GM13976 (cell line): ENCODE results near the gene FRY.

ENCODE experiments used
- DNase-seq: peaks from one replicate; pipeline ENCODE4 v3.0.0; 2012; ENCODE audit warnings: low spot score
- in situ Hi-C: fragments of 300-500 bp; cut with MboI; formaldehyde crosslinking; loops from one replicate; pipeline ENCODE4 v1.12.0; 2022; ENCODE audit warnings: low sequenced_read_pairs, mixed read lengths, inconsistent platforms; ENCODE audit not compliant: unreplicated experiment
- TF ChIP-seq, protein P1 (sequence below): IDR thresholded peaks from 2 replicates; pipeline ENCODE4 v1.5.1; 2012; ENCODE audit warnings: borderline replicate concordance, mild to moderate bottlenecking; ENCODE audit not compliant: insufficient read depth; ENCODE audit errors: extremely low read depth, missing control alignments, control extremely low read depth

The FRY gene

DNA sequence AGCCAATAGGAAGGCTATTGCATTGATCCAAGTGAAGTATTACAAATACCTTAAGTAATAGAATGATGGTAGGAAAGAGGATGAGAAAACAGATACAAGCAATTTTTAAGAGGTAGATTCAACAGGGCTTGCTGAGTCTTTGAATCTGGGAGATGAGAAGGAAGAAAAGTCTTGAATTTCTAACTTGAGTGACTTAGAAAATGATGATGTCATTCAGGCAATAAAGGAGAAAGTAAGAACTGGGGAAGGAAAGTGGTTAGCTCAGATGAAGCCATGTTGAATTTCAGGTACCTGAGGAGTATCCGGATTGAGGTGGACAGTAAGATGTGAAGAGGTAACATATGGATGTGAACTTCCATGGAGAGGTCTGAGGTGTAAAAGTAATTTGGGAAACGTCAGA is 15.5 kb upstream of the FRY start:
- TF ChIP-seq, protein P1, sequence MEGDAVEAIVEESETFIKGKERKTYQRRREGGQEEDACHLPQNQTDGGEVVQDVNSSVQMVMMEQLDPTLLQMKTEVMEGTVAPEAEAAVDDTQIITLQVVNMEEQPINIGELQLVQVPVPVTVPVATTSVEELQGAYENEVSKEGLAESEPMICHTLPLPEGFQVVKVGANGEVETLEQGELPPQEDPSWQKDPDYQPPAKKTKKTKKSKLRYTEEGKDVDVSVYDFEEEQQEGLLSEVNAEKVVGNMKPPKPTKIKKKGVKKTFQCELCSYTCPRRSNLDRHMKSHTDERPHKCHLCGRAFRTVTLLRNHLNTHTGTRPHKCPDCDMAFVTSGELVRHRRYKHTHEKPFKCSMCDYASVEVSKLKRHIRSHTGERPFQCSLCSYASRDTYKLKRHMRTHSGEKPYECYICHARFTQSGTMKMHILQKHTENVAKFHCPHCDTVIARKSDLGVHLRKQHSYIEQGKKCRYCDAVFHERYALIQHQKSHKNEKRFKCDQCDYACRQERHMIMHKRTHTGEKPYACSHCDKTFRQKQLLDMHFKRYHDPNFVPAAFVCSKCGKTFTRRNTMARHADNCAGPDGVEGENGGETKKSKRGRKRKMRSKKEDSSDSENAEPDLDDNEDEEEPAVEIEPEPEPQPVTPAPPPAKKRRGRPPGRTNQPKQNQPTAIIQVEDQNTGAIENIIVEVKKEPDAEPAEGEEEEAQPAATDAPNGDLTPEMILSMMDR: no peak
- in situ Hi-C loops: loop anchor here (25.0 kb wide), 1 partner anchor 546 kb away; no protein-coding TSS in a partner anchor

DNA sequence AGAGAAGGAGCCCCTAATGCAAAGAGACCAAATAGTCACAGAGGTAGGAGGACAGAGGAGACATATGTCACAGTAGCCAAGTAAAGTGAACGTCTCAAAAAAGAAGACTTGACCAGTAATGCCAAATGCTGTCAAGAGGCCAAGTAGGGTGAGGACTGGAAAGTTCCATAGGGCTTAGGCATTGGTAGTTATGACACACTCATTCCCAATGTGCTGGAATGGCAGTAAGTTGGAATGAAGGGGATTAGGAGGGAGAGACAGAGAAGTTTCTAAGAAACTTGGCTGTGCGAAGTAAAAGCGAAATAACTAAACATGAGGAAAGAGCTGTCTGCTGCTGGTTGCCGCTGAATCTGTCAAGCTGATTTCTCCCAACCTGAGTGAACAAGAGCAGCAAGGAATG is 14.9 kb upstream of the FRY start:
- TF ChIP-seq, protein P1: no peak
- no peak for DNase-seq
- in situ Hi-C loops: loop anchor here (25.0 kb wide), 1 partner anchor 546 kb away; no protein-coding TSS in a partner anchor

More for the DNA sequence above, 15.5 kb upstream of the FRY start:
- DNase-seq: no peak

DNA sequence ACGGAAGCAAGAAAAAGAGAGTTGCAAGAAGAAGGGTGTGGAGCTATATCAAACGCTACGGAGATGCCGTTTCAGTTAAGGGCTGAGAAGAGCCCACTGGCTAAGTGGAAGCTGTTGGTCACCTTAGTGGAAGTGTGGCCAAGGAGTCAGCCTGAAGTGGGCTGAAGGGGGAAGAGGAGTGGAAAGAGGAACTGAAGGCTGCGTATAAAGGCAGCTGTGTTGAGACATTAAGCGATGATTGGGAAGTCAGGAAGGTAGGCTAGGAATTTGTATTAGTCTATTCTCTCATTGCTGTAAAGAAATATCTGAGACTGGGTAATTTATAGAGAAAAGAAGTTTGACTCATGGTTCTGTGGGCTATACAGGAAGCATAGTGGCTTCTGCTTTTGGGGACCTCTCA is 14.1 kb upstream of the FRY start:
- no peak for DNase-seq
- TF ChIP-seq, protein P1: no peak
- in situ Hi-C loops: loop anchor here (25.0 kb wide), 1 partner anchor 545 kb away; no protein-coding TSS in a partner anchor

DNA sequence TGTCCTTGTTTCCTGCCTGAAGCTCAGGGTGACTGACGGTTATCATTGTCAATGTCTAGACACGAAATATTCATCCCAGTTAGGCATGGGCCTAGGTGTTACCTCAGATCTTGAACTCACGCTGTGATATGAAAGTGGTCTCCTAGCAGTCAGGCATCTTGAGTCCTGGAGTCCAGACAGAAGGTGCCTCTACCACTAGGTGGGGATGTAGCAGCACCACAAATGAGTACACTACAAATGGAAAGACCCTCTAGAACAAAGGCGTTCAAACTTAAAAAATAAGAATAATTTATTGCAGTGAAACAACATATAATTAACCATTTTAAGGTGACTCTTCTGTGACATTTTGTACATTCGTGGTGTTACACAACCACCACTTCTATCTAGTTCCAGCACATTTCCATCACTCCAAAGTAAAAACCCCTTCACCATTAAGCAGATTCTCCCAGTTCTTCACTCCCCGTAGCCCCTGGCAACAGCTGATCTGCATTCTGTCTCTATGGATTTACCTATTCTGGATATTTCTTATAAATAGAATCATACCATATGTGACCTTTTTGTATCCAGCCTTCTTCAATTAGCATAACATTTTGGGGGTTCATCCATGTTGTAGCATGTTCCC is 11.9 kb upstream of the FRY start:
- in situ Hi-C loops: loop anchor here (10.0 to 25.0 kb wide), 2 partner anchors 295 to 543 kb away; partner anchors contain the start of genes BRCA2 and ZAR1L
- TF ChIP-seq, protein P1: peak; percentile 64
- peak; percentile 62 for DNase-seq

DNA sequence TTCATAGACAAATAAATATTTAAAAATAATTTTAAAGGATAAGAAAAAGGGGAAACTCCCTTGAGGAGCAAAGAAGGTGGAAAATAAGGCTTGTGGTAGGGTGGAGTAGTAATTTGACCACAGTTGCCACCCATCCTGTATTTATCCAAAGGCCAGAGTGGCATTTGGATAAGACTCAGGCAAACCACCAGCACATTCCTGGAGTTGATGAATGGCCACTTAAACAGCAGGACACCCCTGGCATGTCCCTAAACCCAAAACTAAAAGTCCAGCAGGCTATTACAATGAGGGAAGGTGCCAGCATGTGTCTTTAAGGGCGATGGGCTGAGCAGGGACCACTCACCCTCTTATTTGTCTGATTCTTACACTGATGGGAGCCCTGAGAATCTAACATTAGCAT is 9.8 kb upstream of the FRY start:
- TF ChIP-seq, protein P1: no peak
- DNase-seq: no peak
- in situ Hi-C loops: loop anchor here (10.0 to 25.0 kb wide), 2 partner anchors 293 to 541 kb away; partner anchors contain the start of genes BRCA2 and ZAR1L

DNA sequence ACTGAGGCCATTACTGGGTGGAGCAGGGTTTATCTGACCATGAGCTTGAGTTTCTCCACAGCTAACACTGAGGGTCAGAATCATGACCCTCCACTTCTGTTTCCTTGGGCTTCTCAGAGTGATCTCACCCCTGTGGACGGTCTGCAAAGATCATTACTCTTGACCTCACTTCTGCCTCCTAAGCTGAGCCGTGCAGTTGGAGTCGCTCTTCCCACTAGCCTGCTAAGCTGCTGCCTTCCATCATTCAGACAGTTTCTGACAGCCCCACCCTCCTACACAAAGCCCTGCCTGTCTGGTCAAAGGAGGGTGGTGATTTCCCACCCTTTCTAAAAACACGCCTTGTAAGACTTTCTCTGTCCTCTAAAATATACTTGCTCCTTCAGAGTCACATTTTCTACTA is 9.3 kb upstream of the FRY start:
- in situ Hi-C loops: loop anchor here (10.0 to 25.0 kb wide), 2 partner anchors 292 to 540 kb away; partner anchors contain the start of genes BRCA2 and ZAR1L
- TF ChIP-seq, protein P1: no peak
- no peak for DNase-seq

DNA sequence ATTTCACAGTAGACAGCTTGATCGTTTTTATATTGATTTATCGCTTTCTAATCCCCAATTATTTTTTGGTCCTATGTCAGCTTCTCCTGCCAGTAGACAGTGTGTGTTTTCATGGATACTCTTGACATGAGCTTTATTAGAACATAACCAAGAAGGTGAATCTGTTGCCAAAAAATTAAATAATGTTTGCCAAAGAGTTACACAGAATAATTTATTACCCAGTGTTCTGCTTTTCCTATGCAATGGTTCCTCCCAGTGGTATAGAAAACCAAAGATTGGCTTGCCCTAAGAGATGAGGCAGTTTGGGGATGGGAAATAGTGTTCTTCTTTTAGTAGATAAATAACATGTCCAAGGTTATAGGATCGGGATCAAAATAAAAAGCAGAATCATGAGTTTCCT is 8.5 kb upstream of the FRY start:
- no peak for DNase-seq
- in situ Hi-C loops: loop anchor here (10.0 to 25.0 kb wide), 2 partner anchors 292 to 539 kb away; partner anchors contain the start of genes BRCA2 and ZAR1L

More for the DNA sequence above, 8.5 kb upstream of the FRY start:
- TF ChIP-seq, protein P1: no peak
